ENCODE results near the gene DNMT1. TPM values are rescaled to one million over a fixed set of nuclear protein-coding genes. Genes with fewer than 3 reads are reported as not detected.

The DNMT1 gene
- total RNA-seq, 2 donors from 2014 or later, result 17.9 to 36.6 TPM

DNA sequence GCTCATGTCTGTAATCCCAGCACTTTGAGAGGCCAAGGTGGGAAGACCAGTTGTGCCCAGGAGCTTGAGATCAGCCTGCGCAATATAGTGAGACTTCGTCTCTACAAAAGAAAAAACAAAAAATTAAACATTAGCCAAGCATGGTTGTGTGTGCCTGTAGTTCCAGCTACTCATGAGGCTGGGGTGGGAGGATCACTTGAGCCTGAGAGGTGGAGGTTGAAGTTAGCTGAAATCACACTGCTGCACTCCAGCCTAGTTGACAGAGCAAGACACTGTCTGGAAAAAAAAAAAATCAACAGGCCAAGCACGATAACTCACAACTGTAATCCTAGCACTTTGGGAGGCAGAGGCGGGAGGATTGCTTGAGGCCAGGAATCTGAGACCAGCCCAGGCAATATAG, 40.2 kb upstream of the DNMT1 start:
- no peak overlapping the region for H3K27ac ChIP-seq
- no peak for TF ChIP-seq POLR2A (IDR thresholded peaks at IDR 0.05)
- TF ChIP-seq, protein P1, sequence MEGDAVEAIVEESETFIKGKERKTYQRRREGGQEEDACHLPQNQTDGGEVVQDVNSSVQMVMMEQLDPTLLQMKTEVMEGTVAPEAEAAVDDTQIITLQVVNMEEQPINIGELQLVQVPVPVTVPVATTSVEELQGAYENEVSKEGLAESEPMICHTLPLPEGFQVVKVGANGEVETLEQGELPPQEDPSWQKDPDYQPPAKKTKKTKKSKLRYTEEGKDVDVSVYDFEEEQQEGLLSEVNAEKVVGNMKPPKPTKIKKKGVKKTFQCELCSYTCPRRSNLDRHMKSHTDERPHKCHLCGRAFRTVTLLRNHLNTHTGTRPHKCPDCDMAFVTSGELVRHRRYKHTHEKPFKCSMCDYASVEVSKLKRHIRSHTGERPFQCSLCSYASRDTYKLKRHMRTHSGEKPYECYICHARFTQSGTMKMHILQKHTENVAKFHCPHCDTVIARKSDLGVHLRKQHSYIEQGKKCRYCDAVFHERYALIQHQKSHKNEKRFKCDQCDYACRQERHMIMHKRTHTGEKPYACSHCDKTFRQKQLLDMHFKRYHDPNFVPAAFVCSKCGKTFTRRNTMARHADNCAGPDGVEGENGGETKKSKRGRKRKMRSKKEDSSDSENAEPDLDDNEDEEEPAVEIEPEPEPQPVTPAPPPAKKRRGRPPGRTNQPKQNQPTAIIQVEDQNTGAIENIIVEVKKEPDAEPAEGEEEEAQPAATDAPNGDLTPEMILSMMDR (IDR thresholded peaks at IDR 0.05), result no peak
- intact Hi-C loops (cut with DNase I), result no loop called here
- H3K27me3 ChIP-seq, result no peaks in the 10 kb centered on the region
- ATAC-seq (no peak), DNase-seq (no peak)
- no peak overlapping the region for H3K4me3 ChIP-seq
- H3K4me1 ChIP-seq, result peaks cover 13% of the 10 kb centered on the region
- no peaks in the 10 kb centered on the region for H3K36me3 ChIP-seq (replicated peaks in 1 of 2; ENCODE audit: insufficient read depth in 1 of 2, low read depth in 2 of 2)
- H3K9me3 ChIP-seq, result no peaks in the 10 kb centered on the region
- 69 to 76% methylated on average over 4 of the region's 4 CpGs for WGBS, 2 donors

DNA sequence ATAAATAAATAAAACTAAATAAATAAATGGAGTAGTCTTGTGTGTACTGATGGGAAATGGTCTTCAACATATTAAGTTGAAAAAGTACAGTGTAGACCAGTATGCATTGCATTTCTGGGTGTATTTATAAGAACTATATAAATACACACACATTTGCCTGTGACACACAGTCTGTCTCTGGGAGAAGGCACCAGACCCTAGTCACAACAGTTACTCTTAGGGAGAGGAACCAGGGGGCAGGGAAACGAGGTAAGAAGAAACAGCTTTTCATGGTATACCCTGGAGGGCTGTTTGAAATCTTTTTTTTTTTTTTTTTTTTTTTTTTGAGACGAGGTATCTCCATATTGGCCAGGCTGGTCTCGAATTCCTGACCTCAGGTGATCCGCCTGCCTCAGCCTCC, 39.2 kb upstream of the DNMT1 start:
- Histone ChIP-seq H3K4me3 (no peak overlapping the region), H3K27me3 (no peaks in the 10 kb centered on the region), H3K27ac (no peak overlapping the region), H3K4me1 (peaks cover 18% of the 10 kb centered on the region), H3K9me3 (no peaks in the 10 kb centered on the region), H3K36me3 (replicated peaks in 1 of 2; ENCODE audit: insufficient read depth in 1 of 2, low read depth in 2 of 2) (no peaks in the 10 kb centered on the region)
- 64 to 70% methylated on average over 4 of the region's 4 CpGs for WGBS, 2 donors
- intact Hi-C loops (cut with DNase I), result no loop called here
- no peak for ATAC-seq
- TF ChIP-seq, protein P1 (IDR thresholded peaks at IDR 0.05), result no peak
- no peak for TF ChIP-seq POLR2A (IDR thresholded peaks at IDR 0.05)
- DNase-seq, result no peak

DNA sequence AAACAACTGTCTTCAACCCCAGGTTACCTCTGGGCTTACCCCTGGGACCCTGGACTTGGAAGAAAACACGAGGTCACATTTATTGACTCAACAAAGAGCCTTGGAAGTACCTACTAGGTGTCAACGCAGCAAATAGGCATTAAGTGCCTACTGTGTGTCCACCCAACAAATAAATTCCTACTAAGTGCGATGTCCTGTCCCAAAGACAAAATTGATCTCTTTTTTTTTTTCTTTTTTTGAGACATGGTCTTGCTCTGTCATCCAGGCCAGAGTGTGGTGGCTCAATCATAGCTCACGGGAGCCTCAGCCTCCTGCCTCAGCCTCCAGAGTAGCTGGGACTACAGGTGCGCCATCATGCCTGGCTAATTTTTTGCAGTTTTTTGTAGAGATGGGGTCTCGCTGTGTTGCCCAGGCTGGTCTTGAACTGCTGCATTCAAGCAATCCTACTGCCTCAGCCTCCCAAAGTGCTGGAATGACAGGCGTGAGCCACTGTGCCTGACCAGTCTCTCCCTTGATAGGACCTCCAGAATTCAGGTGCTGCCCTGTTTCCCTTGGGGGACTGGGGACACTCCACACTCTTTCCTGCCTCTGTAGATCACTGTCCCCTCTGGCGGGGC, 37.0 kb upstream of the DNMT1 start:
- intact Hi-C loops (cut with DNase I), result no loop called here
- DNase-seq (no peak), ATAC-seq (no peak)
- H3K27ac ChIP-seq, result peak overlapping the region in 3 of 4 donors; percentile 63 to 79 (median 69)
- no peaks in the 10 kb centered on the region for H3K9me3 ChIP-seq
- H3K36me3 ChIP-seq (replicated peaks in 1 of 2; ENCODE audit: insufficient read depth in 1 of 2, low read depth in 2 of 2), result no peaks in the 10 kb centered on the region
- no peaks in the 10 kb centered on the region for H3K27me3 ChIP-seq
- TF ChIP-seq POLR2A (IDR thresholded peaks at IDR 0.05), result no peak
- TF ChIP-seq, protein P1 (IDR thresholded peaks at IDR 0.05), result no peak
- H3K4me1 ChIP-seq, result peaks cover 18% of the 10 kb centered on the region
- peak overlapping the region; percentile 68 to 73 for H3K4me3 ChIP-seq
- WGBS, 2 donors, result 68 to 70% methylated on average over 7 of the region's 8 CpGs

DNA sequence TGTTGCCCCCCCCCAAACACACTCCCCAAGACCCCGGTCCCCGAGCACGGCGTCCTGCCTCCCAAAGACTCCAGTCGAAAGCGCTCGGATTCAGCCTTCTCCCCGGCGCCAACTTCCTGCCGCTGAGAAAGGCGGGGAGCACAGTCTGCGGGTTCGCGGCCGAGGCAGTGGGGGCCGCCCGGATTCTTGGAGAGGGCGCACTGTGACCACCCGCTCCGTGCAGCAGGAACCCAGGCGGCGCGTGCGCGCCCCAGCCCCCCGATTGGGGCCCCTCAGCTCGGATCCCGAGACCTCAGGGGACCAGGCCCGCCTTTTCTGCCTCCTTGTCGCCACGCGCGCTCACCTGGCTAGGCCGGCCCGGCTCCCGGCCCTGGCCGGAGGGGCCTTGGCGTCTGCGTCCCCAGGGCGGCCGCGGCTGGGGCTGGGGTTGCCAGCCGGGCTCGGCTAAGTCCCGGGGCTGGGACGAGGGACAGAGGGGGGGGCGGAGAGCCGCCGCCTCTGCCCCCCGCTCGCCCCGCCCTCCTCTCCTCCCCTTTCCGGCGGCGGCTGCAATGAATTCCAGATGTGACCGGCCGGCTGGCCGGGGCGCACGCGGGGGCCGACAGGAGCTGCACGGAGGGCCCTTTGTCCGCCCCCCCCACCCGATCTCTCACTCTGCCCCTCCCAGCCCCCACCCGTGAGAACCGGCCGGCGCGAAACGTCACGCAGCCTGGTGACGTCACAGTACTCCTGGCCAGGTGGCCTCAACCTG, 36.3 kb upstream of the DNMT1 start, which contains the start of gene S1PR2:
TSS of gene S1PR2 (minus strand) at position 471 of the 751 bp plus-strand sequence. CDS start 6,426 bp downstream, outside the sequence.
- WGBS, 2 donors, result 1% methylated on average over 55 of the region's 73 CpGs; no CpG with 5 or more reads in 1 of the 2 donors
- H3K4me1 ChIP-seq, result peaks cover 18% of the 10 kb centered on the region
- no peaks in the 10 kb centered on the region for H3K27me3 ChIP-seq
- H3K36me3 ChIP-seq (replicated peaks in 1 of 2; ENCODE audit: insufficient read depth in 1 of 2, low read depth in 2 of 2), result no peaks in the 10 kb centered on the region
- DNase-seq (peak; percentile 71 to 76 (median 73)), ATAC-seq (peak; percentile 75)
- H3K27ac ChIP-seq, result peak within 1 kb of the TSS; percentile 7 to 79 (median 66)
- peak within 1 kb of the TSS; percentile 68 to 73 for H3K4me3 ChIP-seq
- intact Hi-C loops (cut with DNase I), result no loop called here
- TF ChIP-seq, protein P1 (IDR thresholded peaks at IDR 0.05), result no peak
- TF ChIP-seq POLR2A (IDR thresholded peaks at IDR 0.05), result peak in 2 of 3 donors; percentile 45 to 46
- H3K9me3 ChIP-seq, result no peaks in the 10 kb centered on the region

Measured in body of pancreas (tissue), 4 donors.